Thyroid gland (tissue), 4 donors: ENCODE measurements around the gene OR5B2.

Source experiments
- POLR2A ChIP-seq, 2 donors: fragments of 450-650 bp; IDR thresholded peaks; one replicate each; pipeline ENCODE4 v1.6.1; 2017; ENCODE audit warnings: antibody characterized with exemption in 2 of 2, mild to moderate bottlenecking in 2 of 2, moderate library complexity in 1 of 2
- TF ChIP-seq, protein P1 (sequence below), 6 experiments: fragments of 200-600 bp in 3 of 6; fragments of 450-650 bp in 3 of 6; sonication (generic) in 3 of 6; IDR thresholded peaks; one replicate each; pipeline ENCODE4 v1.5.1; 2016 to 2019; ENCODE audit warnings: antibody characterized with exemption in 6 of 6, mild to moderate bottlenecking in 2 of 6, inconsistent platforms in 1 of 6, moderate library complexity in 1 of 6

DNA sequence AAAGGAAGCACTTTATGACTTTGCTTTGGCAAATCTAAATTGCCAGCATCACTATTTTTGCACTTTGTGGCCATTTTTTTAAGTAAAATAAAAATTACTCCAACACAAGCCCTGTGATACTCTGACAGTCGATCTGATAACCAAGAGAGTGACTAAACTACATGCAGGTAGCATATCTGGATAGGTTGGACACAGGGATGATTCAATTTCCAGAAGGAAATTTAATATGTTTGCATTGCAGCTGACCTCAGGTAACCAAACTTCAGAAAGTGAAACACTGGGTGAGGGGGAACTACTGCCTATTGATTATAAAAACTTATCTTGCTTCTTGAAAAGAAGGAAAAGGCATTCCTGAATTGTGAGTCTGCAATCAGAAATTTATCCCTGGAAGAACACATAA, 35.2 kb downstream of the OR5B2 start:
- TF ChIP-seq, protein P1, sequence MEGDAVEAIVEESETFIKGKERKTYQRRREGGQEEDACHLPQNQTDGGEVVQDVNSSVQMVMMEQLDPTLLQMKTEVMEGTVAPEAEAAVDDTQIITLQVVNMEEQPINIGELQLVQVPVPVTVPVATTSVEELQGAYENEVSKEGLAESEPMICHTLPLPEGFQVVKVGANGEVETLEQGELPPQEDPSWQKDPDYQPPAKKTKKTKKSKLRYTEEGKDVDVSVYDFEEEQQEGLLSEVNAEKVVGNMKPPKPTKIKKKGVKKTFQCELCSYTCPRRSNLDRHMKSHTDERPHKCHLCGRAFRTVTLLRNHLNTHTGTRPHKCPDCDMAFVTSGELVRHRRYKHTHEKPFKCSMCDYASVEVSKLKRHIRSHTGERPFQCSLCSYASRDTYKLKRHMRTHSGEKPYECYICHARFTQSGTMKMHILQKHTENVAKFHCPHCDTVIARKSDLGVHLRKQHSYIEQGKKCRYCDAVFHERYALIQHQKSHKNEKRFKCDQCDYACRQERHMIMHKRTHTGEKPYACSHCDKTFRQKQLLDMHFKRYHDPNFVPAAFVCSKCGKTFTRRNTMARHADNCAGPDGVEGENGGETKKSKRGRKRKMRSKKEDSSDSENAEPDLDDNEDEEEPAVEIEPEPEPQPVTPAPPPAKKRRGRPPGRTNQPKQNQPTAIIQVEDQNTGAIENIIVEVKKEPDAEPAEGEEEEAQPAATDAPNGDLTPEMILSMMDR (IDR thresholded peaks at IDR 0.05): no peak
- no peak for TF ChIP-seq POLR2A (IDR thresholded peaks at IDR 0.05)
